BLaER1 (cell line): ENCODE measurements around the gene ACBD5.
A peak's percentile ranks its signal among the peaks of the same experiment; 100 is the strongest.

Experiments used
- H3K27ac ChIP-seq: shearing (Covaris generic); formaldehyde crosslinking; 2 replicates; pipeline ENCODE4 v1.8.1; 2022
- H3K27me3 ChIP-seq: shearing (Covaris generic); formaldehyde crosslinking; 2 replicates; pipeline ENCODE4 v1.8.1; 2022
- H3K36me3 ChIP-seq: shearing (Covaris generic); formaldehyde crosslinking; 2 replicates; pipeline ENCODE4 v1.8.1; 2022
- H3K4me1 ChIP-seq: shearing (Covaris generic); formaldehyde crosslinking; 2 replicates; pipeline ENCODE4 v1.8.1; 2022
- H3K4me2 ChIP-seq: shearing (Covaris generic); formaldehyde crosslinking; 2 replicates; pipeline ENCODE4 v1.8.1; 2022
- H3K4me3 ChIP-seq: shearing (Covaris generic); formaldehyde crosslinking; 2 replicates; pipeline ENCODE4 v1.8.1; 2022
- H3K9ac ChIP-seq: shearing (Covaris generic); formaldehyde crosslinking; 2 replicates; pipeline ENCODE4 v1.8.1; 2022
- H3K9me3 ChIP-seq: shearing (Covaris generic); formaldehyde crosslinking; 2 replicates; pipeline ENCODE4 v1.8.1; 2022
- H4K20me1 ChIP-seq: shearing (Covaris generic); formaldehyde crosslinking; 2 replicates; pipeline ENCODE4 v1.8.1; 2022
- Cebpa-rat ChIP-seq: shearing (Covaris generic); IDR thresholded peaks from 2 replicates; pipeline ENCODE4 v1.8.1; 2022

Gene ACBD5

GRCh38 chr10:27155066-27155754 lies 85.4 kb downstream of the ACBD5 start, which contains the start of gene MASTL:
TSS of gene MASTL (plus strand) at chr10:27155352. CDS start at chr10:27155427, 75 bp downstream.
- peak within 1 kb of the TSS; percentile 93 for H3K9ac ChIP-seq
- peak within 1 kb of the TSS; percentile 90 for H3K4me2 ChIP-seq
- no peaks in the 10 kb centered on the region for H3K9me3 ChIP-seq
- peaks cover 56% of the 10 kb centered on the region for H4K20me1 ChIP-seq
- peak within 1 kb of the TSS; percentile 90 for H3K27ac ChIP-seq
- no peaks in the 10 kb centered on the region for H3K27me3 ChIP-seq
- peaks cover 35% of the 10 kb centered on the region for H3K36me3 ChIP-seq
- peak within 1 kb of the TSS; percentile 88 for H3K4me3 ChIP-seq
- TF ChIP-seq Cebpa-rat = no peak
- peaks cover 36% of the 10 kb centered on the region for H3K4me1 ChIP-seq

GRCh38 chr10:27153845-27154193 lies 86.8 kb downstream of the ACBD5 start:
- Histone ChIP-seq H3K27ac (peak overlapping the region; percentile 90), H3K4me3 (peak overlapping the region; percentile 88), H3K27me3 (no peaks in the 10 kb centered on the region), H3K9ac (peak overlapping the region; percentile 93), H3K4me2 (peak overlapping the region; percentile 95), H3K9me3 (no peaks in the 10 kb centered on the region), H3K36me3 (peaks cover 35% of the 10 kb centered on the region), H3K4me1 (peaks cover 36% of the 10 kb centered on the region), H4K20me1 (peaks cover 70% of the 10 kb centered on the region)
- no peak for TF ChIP-seq Cebpa-rat

GRCh38 chr10:27153329-27153728 lies 87.3 kb downstream of the ACBD5 start:
- Histone ChIP-seq H3K27ac (peak overlapping the region; percentile 90), H3K4me2 (peak overlapping the region; percentile 95), H4K20me1 (peaks cover 73% of the 10 kb centered on the region), H3K9me3 (no peaks in the 10 kb centered on the region), H3K4me1 (peaks cover 33% of the 10 kb centered on the region), H3K27me3 (no peaks in the 10 kb centered on the region), H3K4me3 (peak overlapping the region; percentile 88), H3K36me3 (peaks cover 35% of the 10 kb centered on the region), H3K9ac (peak overlapping the region; percentile 93)
- TF ChIP-seq Cebpa-rat = no peak

- Histone ChIP-seq H3K4me1 (peaks cover 27% of the 10 kb centered on the region), H3K27ac (peak overlapping the region; percentile 90; the same call in 1 of the 2 replicates), H3K4me2 (peak overlapping the region; percentile 95), H3K4me3 (peak overlapping the region; percentile 88), H3K36me3 (peaks cover 37% of the 10 kb centered on the region), H3K9me3 (no peaks in the 10 kb centered on the region), H4K20me1 (peaks cover 74% of the 10 kb centered on the region), H3K9ac (peak overlapping the region; percentile 93), H3K27me3 (no peaks in the 10 kb centered on the region)
- no peak for TF ChIP-seq Cebpa-rat
Observed at GRCh38 chr10:27152687-27153086, 87.9 kb downstream of the ACBD5 start.

- peaks cover 13% of the 10 kb centered on the region for H3K4me1 ChIP-seq
- no peak overlapping the region for H3K4me3 ChIP-seq
- H3K9ac ChIP-seq = no peak overlapping the region
- H4K20me1 ChIP-seq = peaks cover 85% of the 10 kb centered on the region
- H3K36me3 ChIP-seq = peaks cover 60% of the 10 kb centered on the region
- no peak for TF ChIP-seq Cebpa-rat
- no peak overlapping the region for H3K27ac ChIP-seq
- no peaks in the 10 kb centered on the region for H3K27me3 ChIP-seq
- no peak overlapping the region for H3K4me2 ChIP-seq
- H3K9me3 ChIP-seq = no peaks in the 10 kb centered on the region
Observed at GRCh38 chr10:27150261-27150660, 90.3 kb downstream of the ACBD5 start.

- no peaks in the 10 kb centered on the region for H3K27me3 ChIP-seq
- H3K9ac ChIP-seq = no peak overlapping the region
- H3K4me1 ChIP-seq = peaks cover 7% of the 10 kb centered on the region
- H3K9me3 ChIP-seq = no peaks in the 10 kb centered on the region
- H3K36me3 ChIP-seq = peaks cover 86% of the 10 kb centered on the region
- TF ChIP-seq Cebpa-rat = no peak
- no peak overlapping the region for H3K4me2 ChIP-seq
- no peak overlapping the region for H3K27ac ChIP-seq
- H4K20me1 ChIP-seq = peaks cover 95% of the 10 kb centered on the region
- H3K4me3 ChIP-seq = no peak overlapping the region
Observed at GRCh38 chr10:27147701-27148100, 92.9 kb downstream of the ACBD5 start.

GRCh38 chr10:27145937-27146336 lies 94.7 kb downstream of the ACBD5 start:
- no peak overlapping the region for H3K27ac ChIP-seq

More at GRCh38 chr10:27145937-27146336, 94.7 kb downstream of the ACBD5 start:
- H4K20me1 ChIP-seq = peaks cover 78% of the 10 kb centered on the region
- TF ChIP-seq Cebpa-rat = no peak
- no peaks in the 10 kb centered on the region for H3K27me3 ChIP-seq
- H3K36me3 ChIP-seq = peaks cover 98% of the 10 kb centered on the region
- no peak overlapping the region for H3K4me3 ChIP-seq
- no peak overlapping the region for H3K4me2 ChIP-seq
- H3K9me3 ChIP-seq = no peaks in the 10 kb centered on the region
- H3K4me1 ChIP-seq = no peaks in the 10 kb centered on the region
- no peak overlapping the region for H3K9ac ChIP-seq
